ENCODE measurements around the gene PAM16.
A peak's percentile ranks its signal among the peaks of the same experiment; 100 is the strongest.

PAM16 gene

DNA sequence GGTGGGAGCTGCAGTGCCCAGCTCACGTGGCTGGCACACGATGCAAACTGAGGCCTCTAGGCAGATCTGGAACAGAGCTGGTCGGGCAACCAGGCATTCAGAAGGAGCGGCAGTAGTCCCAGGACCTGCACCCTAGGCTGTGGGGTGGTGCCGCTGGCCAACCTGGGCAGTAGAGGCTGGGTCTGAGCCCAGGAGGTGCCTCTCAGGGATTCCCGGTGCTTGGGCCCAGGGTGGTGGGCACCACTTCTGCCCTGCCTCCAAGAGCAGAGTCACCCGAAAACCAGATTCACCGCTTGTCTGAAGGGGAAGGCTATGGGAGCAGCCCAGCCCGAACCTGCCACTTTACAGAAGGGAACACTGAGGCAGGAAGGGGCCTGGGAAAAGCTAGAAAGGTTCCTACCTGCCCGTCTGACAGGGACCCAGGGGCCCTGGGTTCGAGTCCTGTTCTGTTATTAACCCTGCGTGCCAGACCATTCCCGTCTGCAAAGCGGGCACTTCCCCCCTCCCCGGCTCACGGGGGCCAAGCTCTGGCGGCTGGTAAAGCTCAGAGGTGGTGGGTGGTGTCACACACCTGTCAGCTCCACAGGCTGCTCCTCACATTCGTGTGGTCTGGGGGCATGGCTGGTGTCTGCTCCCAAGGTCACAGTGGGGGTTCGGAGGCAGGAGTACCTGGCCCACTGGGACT, 18.4 kb downstream of the PAM16 start:
- no peak for DNase-seq

DNA sequence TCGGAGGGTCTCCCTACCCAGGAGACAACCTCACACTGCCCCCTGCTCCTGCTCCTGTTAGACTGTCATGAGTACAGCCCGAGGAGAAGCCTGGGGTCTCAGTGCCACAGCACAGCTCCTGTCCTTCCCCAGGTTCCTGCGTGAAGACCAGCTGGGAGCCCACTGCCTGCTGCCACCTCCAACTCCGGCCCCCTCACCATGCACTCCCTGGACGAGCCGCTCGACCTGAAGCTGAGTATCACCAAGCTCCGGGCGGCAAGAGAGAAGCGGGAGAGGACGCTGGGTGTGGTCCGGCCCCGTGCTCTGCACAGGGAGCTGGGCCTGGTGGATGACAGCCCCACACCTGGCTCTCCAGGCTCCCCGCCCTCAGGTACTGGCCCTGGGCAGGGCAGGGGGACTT, 19.0 kb downstream of the PAM16 start:
- DNase-seq: no peak

DNA sequence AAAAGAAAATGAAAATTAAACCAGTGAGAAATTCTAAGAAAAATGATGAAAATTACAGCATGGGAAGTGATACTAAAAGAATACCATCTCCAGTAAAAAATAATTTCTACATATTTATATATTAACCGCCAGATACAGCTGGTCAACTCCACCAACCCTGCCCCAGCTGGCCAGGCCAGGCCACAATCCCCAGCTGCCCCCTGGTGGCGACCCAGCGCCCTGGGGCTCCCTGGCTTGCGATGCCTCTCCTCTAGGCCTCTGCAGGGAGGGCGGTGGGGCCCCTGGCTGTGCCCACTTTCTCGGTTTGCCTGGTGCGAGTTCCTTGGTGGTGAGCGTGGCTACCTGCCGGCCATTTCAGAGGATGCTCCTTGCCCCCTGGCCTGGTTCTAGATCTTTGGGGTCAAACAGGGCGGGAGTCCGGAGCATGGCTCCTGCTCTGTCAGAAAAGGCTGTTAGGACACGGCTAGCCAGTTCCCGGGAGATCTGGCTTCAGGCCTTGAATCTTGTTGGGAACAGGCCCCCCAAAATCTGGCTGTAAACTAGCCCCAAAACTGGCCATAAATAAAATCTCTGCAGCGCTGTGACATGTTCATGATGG, 20.7 kb downstream of the PAM16 start:
- DNase-seq: peak in 1 of 2 experiments; percentile 37

DNA sequence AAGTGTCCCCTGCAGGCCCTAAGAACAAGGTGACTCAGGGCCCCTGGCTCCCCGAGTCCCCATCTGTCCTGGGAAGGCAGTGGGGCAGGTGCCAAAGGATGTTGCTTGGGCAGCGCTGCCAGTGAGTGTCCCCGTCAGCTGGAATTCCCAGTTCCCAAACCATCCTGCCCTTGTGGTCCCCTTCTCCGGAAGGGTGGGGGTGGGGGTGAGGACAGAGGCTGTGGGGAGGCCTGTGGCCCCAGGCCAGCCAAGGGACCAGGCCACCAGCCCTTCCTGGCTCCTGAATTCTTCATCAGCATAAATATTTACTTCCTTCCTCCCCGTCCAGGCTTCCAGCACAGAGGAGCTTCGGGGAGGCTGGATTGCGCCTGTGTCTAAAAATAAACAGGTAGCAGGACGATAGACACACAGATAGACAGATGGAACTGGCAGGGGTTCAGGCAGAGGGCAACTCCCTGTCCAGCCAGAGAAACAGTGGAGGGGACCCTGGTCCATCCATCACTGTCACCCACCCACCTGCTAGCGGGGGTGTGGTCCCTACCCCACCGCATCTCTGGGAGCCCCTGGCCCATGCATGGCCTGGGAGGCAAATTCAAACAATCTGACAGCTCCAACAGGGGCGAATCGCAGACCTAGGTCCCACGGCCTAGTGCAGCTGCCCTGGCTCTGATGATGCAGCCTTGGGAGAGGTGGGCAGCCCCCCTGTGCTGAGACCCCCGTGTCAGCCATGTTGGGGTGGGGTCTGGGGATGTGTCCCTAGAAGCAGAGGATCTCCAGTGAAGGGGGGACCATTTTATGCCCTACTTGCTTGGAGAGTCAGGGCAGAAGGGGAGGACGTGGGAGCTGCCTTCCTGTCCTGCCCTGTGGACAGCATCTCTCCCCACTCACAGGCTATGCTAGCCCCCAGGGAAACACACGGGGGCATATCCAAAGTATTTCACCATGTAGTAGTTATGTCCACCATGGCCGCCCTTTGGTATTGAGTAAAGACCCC, 22.0 kb downstream of the PAM16 start:
- DNase-seq: no peak

DNA sequence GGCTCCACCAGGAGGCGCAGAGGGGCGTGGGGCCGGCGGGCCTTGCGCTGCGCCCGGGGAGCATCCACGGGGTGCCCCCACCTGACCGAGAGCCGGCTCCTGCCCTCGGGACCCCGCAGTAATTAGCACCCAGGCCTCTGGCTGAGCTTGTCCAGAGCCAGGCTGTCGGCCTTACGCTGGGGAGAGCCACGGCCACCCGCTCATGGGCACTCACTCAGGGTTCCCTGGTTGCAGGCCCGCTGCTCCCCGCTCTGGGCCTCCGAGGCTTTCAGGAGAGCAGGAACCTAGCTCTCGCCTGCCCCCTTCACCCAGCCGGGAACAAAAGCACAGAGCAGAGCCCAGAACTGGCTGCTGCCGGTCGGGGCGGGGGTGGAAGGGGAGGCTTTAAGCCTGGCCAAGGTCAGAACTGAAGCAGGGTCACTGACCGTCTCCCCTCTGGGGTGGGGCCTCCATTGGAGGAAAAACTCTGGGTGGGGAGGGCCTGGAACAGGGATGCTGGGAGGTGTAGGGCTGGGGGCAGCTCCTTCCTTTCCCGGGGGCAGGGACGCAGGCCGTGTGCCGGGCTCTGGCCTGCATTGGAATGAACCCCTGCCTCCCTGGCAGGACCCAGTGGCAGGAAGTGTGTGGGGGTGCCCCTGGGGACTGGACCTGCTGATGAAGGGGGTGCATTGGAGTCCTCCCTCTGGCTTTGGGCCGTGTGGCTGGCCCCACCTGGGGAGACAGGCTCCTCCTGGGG, 22.9 kb downstream of the PAM16 start:
- DNase-seq: peak; percentile 58 to 81

DNA sequence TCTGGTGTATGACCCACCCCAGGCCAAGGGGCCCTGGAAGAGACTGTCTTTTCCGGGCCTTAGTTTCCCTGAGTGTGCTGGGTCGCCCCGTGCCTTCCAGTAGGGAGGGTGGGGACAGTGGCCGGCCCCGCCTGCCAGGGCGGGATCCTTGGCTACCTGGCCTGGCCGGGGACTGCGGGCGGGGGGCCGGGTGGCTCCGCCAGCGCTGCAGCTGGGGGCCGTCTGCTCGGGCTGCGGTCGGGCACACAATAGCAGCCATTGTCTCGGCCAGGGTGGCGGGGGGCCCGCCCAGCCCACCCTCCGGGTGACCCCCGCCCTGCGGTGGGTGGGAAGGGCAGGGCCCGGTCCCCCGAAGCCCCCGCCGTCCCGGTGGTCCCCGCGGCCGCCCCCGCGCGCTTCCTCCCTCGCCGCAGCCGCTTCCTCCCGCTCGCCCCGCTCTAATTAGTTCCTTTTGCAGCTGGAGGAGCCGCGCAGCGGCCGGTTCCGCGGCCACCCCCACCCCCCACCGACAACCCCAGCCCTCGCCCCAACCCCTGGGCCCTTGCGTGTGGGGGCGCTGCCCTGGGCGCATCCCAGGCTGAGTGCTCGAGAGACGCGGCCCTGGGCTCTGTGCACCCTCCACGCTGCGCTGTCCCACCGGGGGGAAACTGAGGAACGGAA, 23.6 kb downstream of the PAM16 start:
- peak in 1 of 2 experiments; percentile 36 for DNase-seq

DNA sequence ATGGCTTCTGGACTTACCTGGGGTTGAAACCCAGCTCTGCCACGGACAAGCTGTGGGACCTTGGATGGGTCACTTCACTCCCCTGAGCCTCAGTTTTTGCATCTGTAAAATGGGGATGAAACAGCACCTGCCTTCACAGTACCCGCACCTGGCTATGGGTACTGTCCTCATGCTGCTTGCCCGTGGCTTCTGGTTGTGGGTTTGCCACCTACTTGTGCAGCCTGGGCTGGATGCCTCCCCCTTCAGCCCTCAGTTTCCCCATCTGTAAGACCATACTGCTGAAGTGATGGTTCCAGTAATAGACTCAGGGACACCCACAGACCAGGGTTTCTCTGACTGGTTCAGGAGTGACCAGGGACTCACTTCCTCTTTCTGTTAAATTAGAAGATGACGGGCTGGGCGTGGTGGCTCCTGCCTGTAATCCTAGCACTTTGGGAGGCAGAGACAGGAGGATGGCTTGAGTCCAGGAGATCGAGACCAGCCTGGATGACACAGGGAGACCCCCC, 25.8 kb downstream of the PAM16 start:
- no peak for DNase-seq

DNA sequence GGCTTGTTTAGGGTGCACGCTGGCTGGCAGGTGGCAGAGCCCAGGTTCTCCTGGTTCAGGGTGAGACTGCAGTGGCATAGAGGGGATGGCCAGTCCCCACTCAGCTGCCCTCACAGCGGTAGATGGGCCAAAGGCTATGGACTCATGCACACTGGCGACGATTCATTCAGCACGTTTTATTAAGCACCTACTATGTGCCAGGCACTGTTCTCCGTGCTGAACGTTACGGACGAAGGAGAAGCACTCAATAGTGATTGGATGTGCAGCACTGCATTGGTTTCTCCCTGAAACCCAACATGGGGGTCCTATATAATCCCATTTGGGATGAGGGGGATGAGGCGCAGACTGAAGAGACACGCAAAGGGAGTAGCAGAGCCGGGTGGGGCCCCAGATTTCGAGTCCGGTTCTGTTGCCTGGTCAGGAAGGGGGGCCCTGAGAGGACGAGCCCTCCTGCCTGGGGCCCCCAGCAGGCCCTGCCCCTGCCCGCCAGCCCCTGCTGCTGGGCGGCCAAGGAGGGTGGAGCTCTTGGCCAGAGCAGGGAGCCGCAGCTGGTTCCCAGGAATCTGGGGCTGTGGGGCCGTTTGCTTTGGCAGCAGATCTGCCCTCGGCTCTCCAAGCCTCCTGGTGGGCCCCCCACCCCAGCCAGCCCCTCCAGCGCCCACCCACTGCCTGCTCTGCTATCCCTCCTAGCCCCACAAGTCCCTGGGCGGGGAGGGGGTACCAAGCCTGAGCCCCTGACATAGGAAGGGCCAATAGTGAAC, 26.4 kb downstream of the PAM16 start:
- no peak for DNase-seq

DNA sequence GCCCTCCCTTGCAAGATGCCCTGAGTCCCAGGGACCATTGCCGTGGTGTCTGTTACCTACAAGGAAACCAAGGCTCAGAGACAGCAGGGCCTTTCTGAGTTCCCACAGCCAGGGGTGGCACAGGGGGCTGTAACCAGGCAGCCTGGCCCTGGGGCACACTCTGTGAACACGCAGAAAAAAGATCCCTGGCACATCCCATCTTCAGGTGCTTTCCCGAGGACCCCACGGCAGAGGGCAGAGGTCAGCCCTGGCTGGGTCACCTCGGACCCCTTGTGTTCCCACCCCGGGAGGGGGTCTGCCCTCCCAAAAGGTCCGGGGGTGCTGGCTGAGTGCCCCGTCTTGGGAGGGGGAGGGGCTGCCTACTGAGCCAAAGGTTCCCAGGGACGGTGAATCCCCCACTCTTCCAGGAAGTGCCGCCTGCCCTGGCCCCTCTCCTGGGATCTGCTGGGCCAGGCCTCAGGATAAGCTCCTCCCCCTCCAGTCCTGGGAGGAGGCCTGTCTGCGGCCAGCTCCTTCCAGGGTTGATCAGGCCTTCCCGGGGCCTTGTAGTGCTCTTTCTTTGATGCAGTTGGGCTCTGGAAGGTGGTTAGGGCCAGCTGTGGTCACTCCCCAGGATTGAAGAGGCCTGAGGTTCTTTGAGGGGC, 27.2 kb downstream of the PAM16 start:
- DNase-seq: no peak

DNA sequence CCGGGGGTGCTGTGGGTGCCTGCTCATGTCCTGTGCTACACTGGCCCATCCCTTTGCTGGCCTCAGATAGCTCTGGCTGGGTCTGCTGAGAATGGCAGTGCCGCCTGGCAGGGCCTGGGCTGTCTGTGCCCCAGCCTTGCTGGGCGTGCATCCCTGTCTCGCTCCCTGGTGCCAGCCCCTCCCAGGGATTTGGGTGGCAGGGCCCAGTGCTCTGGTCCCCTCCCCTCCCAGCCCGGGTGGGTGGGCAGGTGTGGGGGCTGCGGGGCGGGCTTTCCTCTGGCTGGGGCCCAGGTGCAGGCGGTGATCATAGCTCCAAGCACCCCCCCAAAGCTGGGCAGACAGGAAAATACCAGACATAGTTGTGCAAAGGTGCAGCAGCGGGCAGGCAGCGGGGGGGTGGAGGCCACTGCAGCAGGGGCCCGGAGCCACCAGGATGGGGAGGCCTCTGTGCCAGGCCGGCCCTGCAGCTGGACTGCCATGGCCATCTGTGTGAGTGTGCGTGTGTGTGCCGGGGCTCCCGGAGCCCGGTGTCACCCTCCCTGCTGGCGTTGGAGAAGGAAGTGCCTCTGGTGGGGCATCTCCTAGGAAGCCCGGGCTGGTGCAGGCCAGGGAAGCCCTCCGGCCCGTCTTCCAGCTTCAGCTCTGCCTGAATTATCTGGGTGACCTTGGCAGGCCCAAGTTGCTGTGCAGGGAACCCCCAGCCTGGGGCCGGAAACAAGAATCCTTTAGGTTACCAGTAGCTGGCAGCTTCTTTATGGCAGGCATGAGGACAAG, 27.9 kb downstream of the PAM16 start:
- no peak for DNase-seq

DNA sequence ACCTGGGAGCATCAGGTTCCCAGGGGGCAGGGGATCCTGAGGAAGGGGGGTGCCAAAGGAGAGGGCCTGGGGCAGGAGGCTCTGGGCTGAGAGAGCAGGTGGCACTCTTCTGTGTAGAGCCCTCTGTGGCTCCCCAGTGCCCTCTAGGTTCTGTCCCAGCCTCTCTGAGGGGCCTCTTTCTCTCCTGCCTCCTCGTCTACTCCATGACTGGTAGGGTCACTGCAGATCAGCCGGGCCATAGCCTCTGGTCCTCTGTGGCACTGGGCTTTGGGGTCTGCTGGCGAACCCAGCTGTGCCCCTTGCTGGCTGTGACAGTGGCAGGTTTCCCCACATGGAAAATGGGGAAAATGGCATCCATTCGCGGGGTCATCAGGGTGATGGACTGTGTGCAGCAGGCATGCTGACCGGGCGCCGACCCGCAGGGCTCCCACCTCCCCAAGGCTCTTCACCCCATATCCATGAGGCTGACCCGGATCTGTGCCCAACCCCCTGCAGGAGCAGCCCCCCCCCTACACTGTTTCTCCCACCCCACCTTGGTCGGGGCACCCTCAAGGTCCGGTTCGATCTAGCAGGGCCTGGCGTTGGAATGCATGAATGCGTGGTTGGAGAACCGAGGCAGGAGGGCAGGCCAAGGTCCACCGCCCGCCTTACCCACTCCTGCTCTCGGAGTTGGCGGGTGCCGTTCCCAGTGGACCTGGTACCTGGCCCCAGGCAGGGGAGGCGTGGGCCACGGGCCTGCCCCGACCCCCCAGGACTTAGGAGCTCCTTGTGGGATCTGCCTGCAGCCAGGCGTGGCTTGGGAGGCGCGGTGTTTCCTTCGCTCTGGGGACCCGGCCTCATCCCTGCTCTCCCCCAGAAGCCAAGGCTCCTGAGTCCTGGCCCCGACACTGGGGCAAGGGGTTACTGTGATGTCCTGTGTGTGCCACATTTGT, 28.7 kb downstream of the PAM16 start:
- no peak for DNase-seq

DNA sequence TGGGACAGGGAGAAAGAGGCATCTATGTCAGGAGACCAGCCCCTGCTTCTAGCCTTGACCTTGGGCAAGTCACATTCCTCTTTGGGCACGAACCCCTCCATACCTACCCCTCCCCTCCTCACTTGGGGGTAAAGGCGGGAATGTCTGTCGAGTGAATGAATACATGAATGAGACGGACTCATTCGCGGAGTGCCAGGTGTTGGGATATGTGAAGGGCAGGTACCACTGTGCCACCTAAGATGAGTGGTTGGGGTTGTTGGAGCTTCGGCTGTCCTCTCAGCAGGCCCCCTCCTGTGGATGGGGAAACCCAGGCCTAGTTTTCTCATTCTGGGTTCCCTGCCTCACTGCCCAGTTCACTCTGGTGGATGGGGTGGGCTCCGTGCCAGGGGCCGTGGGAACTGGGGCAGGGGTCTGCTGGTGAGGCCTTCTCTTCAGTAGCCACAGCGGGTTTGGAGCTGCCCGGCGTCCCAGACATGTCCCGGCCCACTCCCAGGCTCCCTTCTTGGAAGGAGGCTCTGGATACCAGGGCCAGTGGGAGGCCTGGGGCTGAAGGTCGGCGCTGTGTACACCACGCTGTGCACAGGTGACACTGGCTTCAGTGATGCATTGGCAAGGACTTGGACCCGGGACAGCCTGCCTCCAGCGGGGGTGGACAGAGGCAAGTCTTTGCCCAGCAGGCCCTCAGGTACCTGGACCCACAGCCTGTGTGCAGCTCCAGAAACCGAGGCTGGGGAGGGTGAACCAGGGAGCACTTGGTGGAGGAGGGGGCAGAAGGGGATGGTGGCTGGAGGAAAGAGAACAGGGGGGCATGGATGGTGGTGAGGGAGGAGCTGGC, 29.6 kb downstream of the PAM16 start:
- DNase-seq: no peak

DNA sequence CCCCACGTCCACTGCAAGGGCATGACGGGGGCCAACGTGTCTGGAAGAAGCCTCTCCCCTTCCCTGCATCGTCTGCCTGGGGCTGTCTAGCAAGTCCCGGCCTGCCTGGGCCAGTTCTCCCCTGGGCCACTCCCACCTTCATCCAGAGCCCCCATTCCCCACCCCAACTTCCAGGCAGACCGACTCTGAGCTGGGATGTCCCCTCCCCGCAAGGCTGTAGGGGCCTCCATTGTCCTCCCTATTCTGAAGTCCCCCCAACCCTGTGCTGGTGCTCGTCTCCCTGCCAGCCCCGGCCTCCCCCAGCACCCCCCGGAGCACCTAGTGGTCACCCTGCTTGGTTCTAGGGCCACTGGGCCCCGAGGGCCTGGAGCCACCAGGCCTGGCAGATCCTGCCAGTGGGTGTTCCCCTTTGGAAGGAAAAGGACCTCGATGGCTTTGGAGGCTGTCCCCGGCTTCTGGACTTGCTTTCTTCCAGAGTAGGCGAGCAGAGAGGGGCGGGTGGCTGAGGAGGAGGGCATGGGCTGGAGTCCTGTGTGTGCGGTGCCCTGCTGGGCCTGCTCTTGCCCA, 30.5 kb downstream of the PAM16 start:
- DNase-seq: no peak

DNA sequence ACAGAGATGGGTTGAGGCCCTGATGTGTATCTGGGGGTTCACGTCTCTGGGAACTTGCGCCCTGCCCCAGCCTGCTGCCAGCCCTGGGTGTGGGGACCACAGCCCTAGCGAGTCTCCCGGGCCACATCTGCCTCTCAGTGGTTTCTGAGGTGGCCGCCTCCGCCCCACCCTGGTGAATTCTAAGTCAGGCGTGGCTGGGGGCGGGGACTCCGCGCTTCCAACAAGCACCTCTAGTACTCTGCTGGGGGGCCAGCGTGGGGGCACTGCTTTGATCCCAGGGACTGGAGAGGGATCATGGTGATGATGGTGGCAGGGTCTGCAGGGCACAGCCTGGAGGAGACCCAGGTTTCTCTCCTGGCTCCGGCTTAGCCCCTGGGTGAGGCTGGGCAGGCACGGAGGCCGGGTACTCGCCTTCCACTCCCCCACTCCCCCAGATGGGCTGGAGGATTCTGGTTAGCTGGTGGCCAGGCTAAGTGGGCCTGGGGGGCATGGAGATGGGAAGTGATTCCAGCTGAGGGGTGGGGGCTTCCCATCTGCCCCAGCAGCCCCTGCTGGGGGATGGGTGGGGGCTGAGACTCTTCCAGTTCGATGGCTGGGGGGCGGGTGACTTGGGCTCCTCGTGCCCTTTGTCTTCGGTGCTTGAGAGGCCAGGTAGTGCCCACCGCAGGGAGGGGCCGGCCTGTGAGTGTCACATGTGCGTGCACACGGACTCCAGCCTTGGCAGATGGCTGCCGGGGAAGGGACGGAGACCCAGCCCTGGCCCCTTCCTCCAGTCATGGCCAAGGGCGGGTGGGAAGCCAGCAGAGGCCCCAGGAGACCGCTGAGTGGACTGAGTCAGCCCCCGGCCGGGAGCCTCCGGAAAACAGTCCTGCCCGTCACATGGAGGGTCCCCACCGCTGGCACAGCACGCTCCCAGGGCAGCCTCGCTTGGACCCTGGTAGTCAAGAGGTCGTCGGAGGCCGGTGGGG, 31.4 kb downstream of the PAM16 start:
- DNase-seq: no peak

DNA sequence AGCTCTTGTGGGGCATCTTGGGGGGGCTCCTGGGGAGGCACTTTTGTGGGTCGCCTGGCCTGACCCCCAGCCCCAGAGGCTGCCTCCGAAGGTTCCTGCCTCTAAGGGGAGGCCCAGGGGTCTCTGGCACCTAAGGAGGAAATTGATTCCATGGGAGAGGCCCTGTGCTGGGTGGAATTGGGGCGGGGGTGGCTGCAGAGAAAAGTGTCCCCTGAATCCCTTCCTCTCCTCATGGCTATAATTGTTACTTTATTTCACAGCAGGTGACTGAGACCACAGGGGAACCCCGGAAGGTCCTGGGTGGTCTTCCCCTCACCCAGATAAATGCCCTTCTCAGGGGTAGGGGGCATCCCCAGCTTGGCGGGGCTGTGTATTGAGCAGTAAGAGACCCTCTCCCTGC, 32.2 kb downstream of the PAM16 start:
- DNase-seq: no peak

DNA sequence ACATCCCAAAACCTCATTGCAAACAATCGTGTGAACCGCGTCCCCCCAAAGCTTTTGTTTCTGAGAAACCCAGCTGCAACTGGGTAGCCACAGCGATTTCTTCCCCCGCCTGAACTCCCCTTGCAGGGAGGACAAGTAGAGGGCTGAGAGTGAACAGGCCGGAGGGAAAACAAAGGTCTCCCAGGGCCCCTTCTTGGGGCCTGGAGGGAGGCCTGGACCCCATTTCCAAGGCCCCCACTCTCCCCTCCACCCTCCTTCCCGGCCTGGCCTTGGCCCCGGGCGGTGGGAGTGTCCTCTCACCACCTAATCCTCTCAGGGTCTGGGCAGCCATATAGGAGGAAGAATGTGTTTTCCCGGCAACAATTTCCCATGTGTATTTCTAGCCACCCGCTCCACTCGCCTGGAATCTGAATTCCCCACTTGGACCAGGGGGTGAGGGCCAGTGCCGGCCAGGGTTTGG, 32.6 kb downstream of the PAM16 start:
- no peak for DNase-seq
